ENCODE results near the gene APMAP.

GRCh38 chr20:25011261-25011660, 18.7 kb upstream of the APMAP start:
- TF ChIP-seq, protein P1, sequence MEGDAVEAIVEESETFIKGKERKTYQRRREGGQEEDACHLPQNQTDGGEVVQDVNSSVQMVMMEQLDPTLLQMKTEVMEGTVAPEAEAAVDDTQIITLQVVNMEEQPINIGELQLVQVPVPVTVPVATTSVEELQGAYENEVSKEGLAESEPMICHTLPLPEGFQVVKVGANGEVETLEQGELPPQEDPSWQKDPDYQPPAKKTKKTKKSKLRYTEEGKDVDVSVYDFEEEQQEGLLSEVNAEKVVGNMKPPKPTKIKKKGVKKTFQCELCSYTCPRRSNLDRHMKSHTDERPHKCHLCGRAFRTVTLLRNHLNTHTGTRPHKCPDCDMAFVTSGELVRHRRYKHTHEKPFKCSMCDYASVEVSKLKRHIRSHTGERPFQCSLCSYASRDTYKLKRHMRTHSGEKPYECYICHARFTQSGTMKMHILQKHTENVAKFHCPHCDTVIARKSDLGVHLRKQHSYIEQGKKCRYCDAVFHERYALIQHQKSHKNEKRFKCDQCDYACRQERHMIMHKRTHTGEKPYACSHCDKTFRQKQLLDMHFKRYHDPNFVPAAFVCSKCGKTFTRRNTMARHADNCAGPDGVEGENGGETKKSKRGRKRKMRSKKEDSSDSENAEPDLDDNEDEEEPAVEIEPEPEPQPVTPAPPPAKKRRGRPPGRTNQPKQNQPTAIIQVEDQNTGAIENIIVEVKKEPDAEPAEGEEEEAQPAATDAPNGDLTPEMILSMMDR (IDR thresholded peaks at IDR 0.05 in 2 of 3, conservative IDR thresholded peaks at IDR 0.05 in 1 of 3; ENCODE audit: borderline replicate concordance in 1 of 3, insufficient read depth in 1 of 3, low read depth in 2 of 3, low read length in 2 of 3), result no peak
- TF ChIP-seq POLR2AphosphoS5 (IDR thresholded peaks at IDR 0.05; ENCODE audit: low read depth, low read length), result no peak
- no peak for TF ChIP-seq SIN3A (IDR thresholded peaks at IDR 0.05; ENCODE audit: low read depth)
- no peak for TF ChIP-seq FOSL1 (IDR thresholded peaks at IDR 0.05; ENCODE audit: low read depth)
- no peak for TF ChIP-seq POLR2A (IDR thresholded peaks at IDR 0.05; ENCODE audit: borderline replicate concordance, extremely low read depth, insufficient read depth, insufficient read length)
- TF ChIP-seq EZH2phosphoT487 (IDR thresholded peaks at IDR 0.05; ENCODE audit: borderline replicate concordance), result no peak
- no peak for TF ChIP-seq RAD21 (IDR thresholded peaks at IDR 0.05; ENCODE audit: low read depth)
- no peak for TF ChIP-seq EZH2 (IDR thresholded peaks at IDR 0.05)
